SKM-1 treated with dmso at 0.1 percent for 144 hours (cell line): ENCODE measurements around the gene HHAT.

ENCODE experiments used
- DNase-seq: peaks from one replicate; lab custom pipeline; 2025; ENCODE audit not compliant: unreplicated experiment; lab: John Stamatoyannopoulos, UW

HHAT gene

DNA sequence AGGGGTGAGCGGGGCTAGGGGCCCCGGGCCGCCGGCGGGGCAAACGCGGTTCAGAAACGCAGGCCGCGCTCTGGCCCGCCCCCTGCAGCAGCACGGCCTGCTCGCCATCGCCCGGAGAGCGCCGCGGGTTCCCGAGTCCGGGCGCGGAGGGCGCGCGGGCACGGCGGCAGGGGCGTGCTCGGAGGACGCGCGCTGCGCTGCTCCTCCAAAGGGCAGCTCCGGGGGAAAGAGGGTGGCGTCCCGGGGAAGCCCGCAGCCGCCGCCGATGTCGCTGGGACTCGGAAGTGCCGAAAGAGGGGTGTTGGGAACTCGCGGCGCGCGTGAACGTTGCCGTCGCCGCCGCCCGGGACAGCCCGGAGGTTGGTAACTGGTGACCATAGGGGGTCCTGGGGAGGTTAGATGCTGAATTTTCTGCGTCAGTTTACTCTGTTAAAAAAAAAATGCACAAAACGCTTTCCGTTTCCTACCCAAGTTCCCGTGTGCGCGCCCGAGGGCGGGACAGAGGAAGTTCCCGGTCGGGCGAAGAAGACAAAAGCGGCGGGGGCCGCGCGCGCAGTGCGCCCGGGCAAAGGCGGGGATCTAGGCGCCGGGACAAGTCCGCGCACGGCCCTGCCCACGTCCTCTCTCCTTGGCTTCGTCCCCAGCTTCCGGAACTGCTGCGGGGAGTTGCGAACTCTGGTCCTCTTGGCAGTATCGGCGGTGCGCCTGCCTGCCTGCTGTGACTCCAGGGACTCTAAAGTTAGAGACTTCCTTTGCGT lies at the start of gene HHAT:
TSS of gene HHAT (plus strand) at position 157 of the 758 bp plus-strand sequence. CDS start 20,074 bp downstream, outside the sequence.
- peak; percentile 91 for DNase-seq

GRCh38 chr1:210280221-210280620 lies 48.5 kb upstream of the HHAT start:
- DNase-seq, result no peak

DNA sequence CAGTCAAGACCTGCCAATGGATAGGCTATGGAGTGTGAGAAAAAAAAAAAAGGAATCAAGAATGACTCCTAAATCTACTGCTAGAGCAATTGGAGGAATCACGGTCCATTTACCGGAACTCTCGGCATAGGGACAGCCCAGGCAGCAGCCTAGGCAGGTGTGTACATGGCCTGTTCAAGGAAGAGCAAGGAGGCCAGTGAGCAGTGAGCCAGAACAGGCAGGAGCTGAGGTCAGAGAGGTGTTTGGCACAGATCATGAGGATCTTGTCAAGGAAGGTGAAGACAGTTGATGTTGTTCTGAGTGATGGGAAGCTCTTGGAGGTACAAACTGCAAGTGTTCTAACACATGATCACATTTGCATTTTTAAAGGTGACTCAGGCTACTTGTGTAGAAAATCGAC lies 40.6 kb upstream of the HHAT start:
- no peak for DNase-seq

DNA sequence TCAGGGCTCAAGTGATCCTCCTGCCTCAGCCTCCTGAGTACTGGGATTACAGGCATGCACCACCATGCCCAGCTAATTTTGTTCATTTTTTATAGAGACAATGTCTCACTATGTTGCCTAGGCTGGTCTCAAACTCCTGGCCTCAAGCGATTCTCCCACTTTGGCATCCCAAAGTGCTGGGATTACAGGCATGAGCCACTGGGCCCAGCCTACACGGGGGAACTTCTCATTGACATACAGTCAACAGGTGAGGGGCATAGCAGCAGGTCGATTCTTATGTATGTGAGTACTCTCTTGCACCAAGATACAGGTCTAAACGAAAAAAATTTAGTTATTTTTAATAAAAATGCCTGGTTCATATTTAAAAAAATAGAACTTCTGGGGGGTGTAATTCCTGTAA lies 39.5 kb upstream of the HHAT start:
- DNase-seq, result no peak

DNA sequence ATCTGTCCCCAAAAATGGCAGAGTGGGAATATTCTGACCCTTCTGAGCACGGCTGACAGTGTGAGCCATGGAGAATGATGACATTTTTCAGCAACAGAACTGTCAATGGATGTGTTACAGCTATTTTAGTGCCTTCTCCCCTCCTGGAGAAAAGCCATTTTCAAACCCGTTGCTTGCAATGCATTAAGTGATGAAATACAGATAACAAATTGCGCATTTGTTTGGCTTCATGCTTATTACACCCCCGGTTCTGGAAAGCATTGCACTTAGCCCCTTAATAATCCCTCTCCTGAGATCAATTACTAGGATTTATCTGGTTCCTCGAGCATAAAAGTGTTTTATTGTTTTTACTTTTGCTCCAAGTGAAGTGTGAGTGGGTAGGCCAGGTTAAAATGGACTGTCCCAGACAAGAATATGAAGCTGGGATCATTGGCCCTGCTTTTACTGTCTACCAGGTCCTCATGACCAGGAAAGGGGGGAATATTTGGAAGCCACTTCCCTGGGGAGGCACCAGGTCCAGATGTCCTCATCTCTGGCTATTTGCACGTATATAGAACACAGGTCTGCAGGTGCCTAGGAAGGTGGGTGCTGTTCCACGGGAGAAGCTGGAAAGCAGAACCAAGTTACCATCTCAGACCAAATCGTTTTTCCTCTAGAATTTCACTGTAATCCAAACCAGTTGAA lies 37.5 kb upstream of the HHAT start:
- DNase-seq, result no peak

DNA sequence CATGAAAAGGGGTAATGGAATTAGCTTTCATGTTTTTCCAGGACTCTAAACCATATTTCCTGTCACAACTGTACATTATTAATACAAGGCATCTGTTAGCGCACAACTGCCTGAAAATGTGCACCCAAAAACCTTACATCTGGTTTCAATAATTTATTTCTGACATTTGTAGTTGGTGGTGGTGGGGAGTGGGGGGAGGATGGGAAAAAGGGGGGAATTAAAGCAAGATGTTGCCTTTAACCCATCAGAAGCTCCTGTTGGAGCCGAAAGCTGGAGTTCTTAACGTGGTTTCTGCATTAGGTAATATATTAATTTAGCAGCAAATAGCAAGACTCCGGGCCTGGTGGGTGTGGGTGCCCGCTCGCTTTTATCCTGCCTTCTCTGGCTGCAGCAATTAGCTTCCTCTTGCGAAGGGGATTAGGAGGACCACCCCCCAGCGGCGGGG lies 36.9 kb upstream of the HHAT start:
- DNase-seq, result no peak

GRCh38 chr1:210292231-210292871 lies 36.4 kb upstream of the HHAT start:
- DNase-seq, result peak; percentile 60

GRCh38 chr1:210293171-210293607 lies 35.5 kb upstream of the HHAT start:
- no peak for DNase-seq

DNA sequence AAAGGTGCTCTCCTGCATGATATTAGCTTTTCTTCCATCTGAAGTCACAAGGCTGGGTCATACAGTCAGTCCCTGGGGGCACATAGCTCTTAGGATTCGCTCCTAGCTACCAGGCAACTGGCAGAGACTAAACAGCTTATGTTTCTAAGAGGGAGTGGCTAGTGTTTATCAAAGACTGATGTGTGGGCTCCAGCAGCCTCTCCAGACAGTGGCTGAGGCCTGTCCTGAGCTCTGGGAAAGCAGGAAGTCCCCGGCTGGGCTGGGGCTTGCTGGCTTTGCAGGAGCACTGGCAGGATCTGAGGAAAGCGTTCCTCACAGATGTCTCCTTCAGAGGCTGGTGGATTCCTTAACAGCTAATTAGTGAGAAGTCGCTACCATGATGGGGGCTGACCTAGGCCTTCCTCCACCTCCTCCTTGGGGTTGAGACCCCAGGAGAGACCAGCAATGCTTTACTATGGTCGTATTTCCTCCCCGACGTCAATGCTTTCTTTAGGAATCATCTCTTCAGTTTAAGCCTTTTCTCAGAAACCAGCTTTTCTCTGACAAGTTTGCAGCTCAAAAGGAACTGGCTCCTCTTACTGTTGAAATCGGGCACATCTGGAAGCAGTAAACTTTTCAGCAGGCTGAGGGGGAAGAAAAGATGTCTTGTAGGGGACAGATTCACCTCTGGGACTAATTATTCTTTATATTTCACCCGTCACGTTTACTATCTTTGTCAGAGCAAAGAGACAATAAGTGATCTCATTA lies 33.5 kb upstream of the HHAT start:
- DNase-seq, result no peak

GRCh38 chr1:210296682-210297081 lies 32.0 kb upstream of the HHAT start:
- DNase-seq, result no peak

DNA sequence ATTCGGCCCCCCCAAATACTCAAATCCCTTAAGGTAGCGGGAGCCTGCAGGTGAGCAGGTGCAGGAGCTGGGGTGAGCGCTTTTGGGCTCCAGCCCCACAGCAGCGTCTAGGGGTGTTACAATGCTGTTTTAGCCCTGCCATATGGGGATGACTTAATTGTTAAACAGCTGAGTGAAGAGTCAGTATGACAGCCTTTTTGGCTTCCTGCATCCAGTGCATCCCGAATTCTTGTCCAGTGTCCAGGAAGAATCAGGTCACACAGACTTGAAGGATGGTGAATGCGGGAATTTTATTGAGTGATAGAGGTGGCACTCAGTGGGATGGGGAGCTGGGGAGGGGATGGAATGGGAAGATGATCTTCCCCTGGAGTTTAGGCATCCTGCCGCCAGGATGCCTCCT lies 30.4 kb upstream of the HHAT start:
- DNase-seq, result no peak

DNA sequence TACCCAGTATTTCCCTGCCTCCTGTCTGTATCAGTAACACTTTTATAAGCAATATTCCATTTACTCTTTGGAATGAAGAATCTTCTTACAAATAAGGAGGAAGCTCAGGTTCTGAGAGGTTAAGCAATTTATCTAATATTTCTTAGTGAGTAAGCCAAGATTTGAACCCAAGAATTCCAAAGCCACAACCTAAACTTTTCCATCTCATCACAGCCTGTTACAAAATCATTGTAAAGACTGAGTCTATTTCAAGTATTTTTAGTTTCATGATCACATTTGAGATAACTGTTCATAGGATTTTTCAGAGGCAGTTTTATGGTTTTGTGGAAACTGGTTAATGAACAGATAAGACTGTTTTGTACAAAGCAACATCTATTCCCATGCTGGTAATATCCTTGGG lies 29.8 kb upstream of the HHAT start:
- no peak for DNase-seq

DNA sequence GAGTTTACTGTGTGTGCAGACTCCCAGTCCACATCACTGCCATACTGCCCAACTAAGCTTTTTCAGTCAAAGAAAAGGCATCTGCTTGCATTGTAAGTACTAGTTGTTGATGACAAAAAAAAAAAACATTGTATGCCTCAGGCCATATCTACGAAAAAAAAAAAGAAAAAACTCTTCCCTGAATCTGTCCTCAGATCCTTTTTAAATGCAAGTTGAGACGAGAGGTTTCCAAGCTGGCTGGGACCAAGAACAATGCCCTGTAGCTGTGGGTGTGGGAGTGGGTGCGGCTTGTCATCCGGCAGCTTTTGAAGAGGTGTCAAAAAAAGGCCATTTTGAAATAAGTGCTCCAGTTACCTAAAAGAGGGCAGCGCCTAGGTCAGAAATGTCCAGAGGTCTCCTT lies 29.2 kb upstream of the HHAT start:
- no peak for DNase-seq

- no peak for DNase-seq
Observed at GRCh38 chr1:210300923-210301614, 27.6 kb upstream of the HHAT start.

GRCh38 chr1:210301615-210302000 lies 27.1 kb upstream of the HHAT start:
- DNase-seq, result no peak

DNA sequence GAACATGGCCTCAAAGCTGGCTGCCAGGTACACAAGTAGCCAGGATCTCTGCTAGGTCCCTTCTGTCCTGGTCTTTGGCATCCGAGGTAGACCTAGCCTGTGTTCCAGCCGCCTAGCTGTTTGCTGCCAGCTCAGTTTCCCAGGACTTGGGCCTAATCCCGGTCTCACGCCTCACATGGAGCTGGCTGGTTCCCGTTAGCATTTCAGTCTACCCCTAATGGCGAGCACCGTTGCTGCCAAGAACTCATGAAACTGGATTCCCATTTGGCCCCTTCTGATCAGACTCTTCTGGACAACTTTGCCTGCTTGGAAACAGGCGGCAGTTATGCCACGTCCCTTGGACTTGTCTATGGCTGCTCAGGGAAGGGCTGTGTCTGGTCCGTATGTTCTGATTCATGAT lies 26.2 kb upstream of the HHAT start:
- no peak for DNase-seq

DNA sequence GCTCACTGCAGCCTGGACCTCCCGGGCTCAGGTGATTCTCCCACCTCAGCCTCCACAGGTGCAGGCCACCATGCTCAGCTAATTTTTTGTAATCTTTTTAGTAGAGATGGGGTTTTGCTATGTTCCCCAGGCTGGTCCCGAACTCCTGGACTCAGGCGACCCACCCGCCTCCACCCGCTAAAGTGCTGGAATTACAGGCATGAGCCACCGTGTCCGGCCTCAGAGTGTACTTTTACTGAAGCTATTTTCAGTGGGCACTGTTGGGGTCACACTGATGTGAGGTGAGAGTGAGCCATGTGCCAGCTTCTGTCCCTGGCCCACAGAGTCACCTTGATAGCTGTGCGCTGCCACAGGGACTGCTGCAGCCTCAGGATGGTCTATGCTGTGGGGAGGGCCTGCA lies 25.3 kb upstream of the HHAT start:
- no peak for DNase-seq

- DNase-seq, result no peak
Observed at GRCh38 chr1:210310562-210311153, 18.0 kb upstream of the HHAT start.

DNA sequence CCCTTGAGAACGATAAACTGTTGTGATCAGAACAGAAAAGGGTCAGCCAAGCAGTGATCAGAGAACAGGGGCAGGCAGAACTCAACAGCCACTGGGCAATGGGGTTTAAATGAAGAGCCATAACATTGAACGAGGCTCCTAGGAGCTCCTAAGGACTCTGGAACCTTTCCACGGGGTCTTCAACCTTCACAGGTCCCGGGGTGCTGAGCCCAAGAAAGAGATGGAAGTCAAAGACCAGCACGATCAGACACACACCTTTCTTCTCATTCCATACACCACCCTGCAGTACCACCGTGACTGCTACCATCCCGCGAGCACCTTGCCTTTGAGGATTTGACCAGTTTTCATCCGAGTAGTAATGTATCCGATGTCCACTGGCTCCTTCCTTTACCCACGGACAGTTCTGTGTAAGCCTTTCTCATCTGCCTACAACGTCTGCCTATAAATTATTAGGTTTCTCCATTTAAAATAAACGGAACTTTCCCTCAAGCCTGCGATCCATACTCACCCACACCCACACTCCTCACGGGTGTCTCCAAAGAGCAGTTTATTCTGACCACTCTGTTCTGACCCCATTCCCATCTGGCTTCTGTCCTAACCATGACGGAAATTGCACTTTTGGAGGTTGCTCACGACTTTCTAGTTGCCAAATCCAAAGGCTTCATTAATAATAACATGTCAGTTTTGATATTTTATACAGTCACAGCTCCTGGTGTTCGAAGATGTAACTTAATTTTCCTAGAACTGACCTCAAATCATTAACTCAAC lies 16.8 kb upstream of the HHAT start:
- no peak for DNase-seq
